ENCODE results near the gene GPC1.

Gene GPC1

GRCh38 chr2:240442891-240443715 is 7.6 kb downstream of the GPC1 start:
- TF ChIP-seq SNAI2 (CRISPR knock-in tag; IDR thresholded peaks at IDR 0.05) (no peak), ZFP3 (CRISPR knock-in tag; IDR thresholded peaks at IDR 0.05) (no peak), PATZ1 (CRISPR knock-in tag; IDR thresholded peaks at IDR 0.05; ENCODE audit: borderline replicate concordance) (no peak), TSHZ2 (CRISPR knock-in tag; IDR thresholded peaks at IDR 0.05) (no peak), TOX (CRISPR knock-in tag; IDR thresholded peaks at IDR 0.05; ENCODE audit: borderline replicate concordance) (no peak)
- ATAC-seq = no peak

GRCh38 chr2:240443891-240444301 is 8.4 kb downstream of the GPC1 start:
- TF ChIP-seq PATZ1 (CRISPR knock-in tag; IDR thresholded peaks at IDR 0.05; ENCODE audit: borderline replicate concordance) = no peak
- TF ChIP-seq, protein P1, sequence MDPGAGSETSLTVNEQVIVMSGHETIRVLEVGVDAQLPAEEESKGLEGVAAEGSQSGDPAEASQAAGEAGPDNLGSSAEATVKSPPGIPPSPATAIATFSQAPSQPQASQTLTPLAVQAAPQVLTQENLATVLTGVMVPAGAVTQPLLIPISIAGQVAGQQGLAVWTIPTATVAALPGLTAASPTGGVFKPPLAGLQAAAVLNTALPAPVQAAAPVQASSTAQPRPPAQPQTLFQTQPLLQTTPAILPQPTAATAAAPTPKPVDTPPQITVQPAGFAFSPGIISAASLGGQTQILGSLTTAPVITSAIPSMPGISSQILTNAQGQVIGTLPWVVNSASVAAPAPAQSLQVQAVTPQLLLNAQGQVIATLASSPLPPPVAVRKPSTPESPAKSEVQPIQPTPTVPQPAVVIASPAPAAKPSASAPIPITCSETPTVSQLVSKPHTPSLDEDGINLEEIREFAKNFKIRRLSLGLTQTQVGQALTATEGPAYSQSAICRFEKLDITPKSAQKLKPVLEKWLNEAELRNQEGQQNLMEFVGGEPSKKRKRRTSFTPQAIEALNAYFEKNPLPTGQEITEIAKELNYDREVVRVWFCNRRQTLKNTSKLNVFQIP (CRISPR knock-in tag; IDR thresholded peaks at IDR 0.05; ENCODE audit: borderline replicate concordance, low read depth) = no peak
- no peak for TF ChIP-seq ZC3H10 (CRISPR knock-in tag; IDR thresholded peaks at IDR 0.05)
- no peak for TF ChIP-seq ZFP3 (CRISPR knock-in tag; IDR thresholded peaks at IDR 0.05)
- TF ChIP-seq, protein P2, sequence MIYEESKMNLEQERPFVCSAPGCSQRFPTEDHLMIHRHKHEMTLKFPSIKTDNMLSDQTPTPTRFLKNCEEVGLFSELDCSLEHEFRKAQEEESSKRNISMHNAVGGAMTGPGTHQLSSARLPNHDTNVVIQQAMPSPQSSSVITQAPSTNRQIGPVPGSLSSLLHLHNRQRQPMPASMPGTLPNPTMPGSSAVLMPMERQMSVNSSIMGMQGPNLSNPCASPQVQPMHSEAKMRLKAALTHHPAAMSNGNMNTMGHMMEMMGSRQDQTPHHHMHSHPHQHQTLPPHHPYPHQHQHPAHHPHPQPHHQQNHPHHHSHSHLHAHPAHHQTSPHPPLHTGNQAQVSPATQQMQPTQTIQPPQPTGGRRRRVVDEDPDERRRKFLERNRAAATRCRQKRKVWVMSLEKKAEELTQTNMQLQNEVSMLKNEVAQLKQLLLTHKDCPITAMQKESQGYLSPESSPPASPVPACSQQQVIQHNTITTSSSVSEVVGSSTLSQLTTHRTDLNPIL (CRISPR knock-in tag; IDR thresholded peaks at IDR 0.05; ENCODE audit: low read depth) = no peak
- no peak for TF ChIP-seq ARNTL (CRISPR knock-in tag; IDR thresholded peaks at IDR 0.05; ENCODE audit: borderline replicate concordance, low read depth)
- TF ChIP-seq ZFP30 (CRISPR knock-in tag; IDR thresholded peaks at IDR 0.05) = no peak
- no peak for TF ChIP-seq SNAI2 (CRISPR knock-in tag; IDR thresholded peaks at IDR 0.05)
- TF ChIP-seq CSRNP3 (CRISPR knock-in tag; IDR thresholded peaks at IDR 0.05) = no peak
- TF ChIP-seq OSR1 (CRISPR knock-in tag; IDR thresholded peaks at IDR 0.05) = no peak
- TF ChIP-seq ISL1 (CRISPR knock-in tag; IDR thresholded peaks at IDR 0.05) = no peak
- no peak for TF ChIP-seq PPARA (CRISPR knock-in tag; IDR thresholded peaks at IDR 0.05; ENCODE audit: borderline replicate concordance)
- TF ChIP-seq TSHZ2 (CRISPR knock-in tag; IDR thresholded peaks at IDR 0.05) = no peak
- TF ChIP-seq TOX (CRISPR knock-in tag; IDR thresholded peaks at IDR 0.05; ENCODE audit: borderline replicate concordance) = no peak
- no peak for TF ChIP-seq GLIS3 (CRISPR knock-in tag; IDR thresholded peaks at IDR 0.05)
- no peak for TF ChIP-seq ZNF8 (CRISPR knock-in tag; IDR thresholded peaks at IDR 0.05)
- TF ChIP-seq ESRRG (CRISPR knock-in tag; IDR thresholded peaks at IDR 0.05) = no peak
- no peak for ATAC-seq
